GM21367 (cell line): ENCODE data around the gene C4orf54.

Experiments
- ATAC-seq: cut with Tn5 transposase; IDR thresholded peaks from one replicate; pipeline ENCODE4 v1.9.1; 2021; ENCODE audit not compliant: unreplicated experiment

C4orf54 gene

DNA sequence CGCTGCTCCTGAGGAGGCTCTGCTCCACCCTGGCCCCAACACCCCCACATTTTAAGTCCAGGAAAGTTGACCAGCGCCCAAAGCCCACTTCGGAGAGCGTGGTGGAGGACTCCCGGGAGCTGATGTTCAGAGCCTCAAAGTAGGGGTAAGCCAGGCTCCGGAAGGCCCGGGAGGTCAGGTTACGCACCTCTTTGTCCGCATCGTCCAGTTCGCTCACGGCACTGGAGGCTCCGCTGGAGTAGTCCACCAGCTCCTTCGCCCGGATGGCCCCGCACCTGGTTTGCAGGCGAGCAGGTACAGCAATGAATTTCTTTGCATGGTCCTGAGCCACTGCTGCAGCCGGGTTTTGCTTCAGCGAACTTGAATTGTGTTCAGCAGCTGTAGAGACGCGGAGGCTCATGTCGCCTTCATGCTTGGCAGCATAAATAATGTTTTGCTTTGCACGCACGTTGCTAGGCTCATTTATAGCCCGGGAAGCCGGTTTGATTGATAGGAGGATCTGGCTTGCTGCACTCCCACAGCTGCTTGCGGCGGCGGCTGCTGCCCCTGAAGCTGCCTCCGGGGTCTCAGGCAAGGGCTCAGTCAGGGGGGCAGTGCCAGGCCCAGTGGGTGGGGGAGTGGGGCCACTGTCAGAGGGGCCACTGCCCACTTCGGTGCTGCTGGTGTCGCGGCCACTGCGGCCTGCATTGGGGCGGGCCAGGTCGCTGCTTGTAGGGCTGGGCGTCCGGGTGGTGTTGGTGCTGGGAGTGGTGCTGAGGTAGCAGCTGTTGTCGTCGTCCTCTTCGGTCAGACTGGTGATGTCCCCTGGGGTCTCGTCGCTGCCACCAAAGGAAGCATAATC, 4.8 kb downstream of the C4orf54 start:
- no peak for ATAC-seq

DNA sequence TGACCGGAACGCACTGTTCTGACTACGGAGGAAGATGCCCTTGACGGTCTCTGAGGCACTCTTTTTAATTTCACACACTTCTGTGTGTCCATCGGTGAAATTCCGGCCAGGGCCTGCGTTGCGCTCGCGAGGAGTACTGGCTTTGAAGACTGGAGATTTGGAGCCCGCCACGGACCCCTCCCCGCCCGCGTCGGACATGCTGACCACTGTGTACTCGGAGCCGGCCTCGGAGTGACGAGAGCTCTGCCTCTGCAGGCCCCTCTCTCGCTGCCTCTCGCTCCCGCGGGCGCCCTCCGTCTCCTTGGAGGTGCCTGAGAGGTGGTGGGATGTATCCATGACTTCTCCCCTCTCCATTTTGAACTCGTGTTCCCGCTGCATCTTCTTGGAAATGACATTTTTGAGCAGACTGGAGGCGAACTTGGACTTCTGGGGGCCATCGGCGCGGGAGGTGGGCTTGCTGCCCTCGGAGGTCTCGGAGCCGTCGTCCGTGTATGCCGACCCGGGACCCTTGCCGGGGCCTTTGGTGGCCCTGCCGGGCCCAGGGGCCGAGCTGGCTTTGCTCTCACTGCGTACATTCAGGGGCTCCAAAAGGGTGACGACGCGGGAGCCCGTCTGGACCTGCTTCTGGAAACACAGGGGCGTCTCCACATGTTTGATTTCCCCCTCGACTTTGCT, 5.7 kb downstream of the C4orf54 start:
- no peak for ATAC-seq

GRCh38 chr4:99651016-99651769, 6.4 kb downstream of the C4orf54 start:
- ATAC-seq, result no peak

- no peak for ATAC-seq
Observed at GRCh38 chr4:99649778-99650177, 7.8 kb downstream of the C4orf54 start.

- no peak for ATAC-seq
Observed at GRCh38 chr4:99649208-99649607, 8.4 kb downstream of the C4orf54 start.

DNA sequence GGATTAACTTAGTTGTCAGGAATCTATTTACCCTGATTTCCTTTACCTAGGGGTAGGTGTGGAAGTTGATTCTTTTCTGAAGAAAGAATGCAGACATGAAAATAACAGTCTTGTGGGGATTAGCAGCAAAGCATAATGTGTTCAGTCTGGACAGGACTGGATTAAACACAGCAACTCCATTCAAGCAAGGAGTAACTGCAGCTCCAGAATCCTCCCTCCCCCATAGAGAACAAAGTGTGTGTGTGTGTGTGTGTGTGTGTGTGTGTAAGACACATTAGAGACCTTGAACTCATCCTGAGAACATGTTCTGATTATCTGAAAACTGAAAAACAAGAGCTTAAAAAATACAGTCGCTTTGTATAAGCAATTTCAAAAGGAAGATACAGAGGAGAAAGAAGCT, 9.3 kb downstream of the C4orf54 start:
- no peak for ATAC-seq

DNA sequence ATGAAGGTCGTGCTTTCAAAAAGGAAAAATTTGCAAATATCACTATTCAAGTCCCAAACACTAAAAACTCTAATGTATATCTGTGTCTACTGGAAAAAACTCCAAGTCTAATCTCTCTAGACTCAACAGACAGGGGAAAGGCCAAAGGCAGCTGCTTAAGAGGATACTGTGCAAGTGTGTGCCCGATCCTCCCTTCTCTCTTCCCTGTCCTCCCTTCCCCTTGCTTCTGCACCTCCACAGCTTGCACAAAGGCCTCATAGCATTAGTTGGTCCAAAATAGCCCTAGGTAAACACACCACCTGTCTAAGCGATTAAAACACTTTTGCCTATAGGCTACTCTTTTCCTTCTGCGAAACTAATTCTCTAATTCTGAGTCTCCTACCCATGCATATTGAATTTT, 10.6 kb downstream of the C4orf54 start:
- ATAC-seq, result no peak

- no peak for ATAC-seq
Observed at GRCh38 chr4:99645638-99646037, 12.0 kb downstream of the C4orf54 start.

- ATAC-seq, result no peak
Observed at GRCh38 chr4:99645036-99645435, 12.6 kb downstream of the C4orf54 start.

DNA sequence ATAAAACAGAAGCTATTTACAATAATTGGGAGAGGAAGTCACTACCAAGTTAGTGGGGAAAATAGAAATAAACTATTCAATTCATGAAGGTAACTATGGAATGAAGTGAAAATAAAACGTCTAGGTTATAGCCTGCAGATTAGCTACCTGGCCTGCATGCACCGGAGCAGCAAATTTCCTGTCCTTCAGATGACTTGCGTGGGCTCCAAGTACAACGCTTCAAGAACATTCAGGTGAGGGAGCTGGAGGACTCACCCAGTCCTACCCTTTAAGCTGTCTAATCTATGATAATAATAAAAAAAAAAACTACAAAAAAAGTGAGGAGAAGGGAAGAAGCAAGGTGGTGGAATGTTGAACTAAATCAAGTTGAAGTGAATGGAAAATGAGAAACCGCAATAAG, 13.2 kb downstream of the C4orf54 start:
- ATAC-seq, result no peak

DNA sequence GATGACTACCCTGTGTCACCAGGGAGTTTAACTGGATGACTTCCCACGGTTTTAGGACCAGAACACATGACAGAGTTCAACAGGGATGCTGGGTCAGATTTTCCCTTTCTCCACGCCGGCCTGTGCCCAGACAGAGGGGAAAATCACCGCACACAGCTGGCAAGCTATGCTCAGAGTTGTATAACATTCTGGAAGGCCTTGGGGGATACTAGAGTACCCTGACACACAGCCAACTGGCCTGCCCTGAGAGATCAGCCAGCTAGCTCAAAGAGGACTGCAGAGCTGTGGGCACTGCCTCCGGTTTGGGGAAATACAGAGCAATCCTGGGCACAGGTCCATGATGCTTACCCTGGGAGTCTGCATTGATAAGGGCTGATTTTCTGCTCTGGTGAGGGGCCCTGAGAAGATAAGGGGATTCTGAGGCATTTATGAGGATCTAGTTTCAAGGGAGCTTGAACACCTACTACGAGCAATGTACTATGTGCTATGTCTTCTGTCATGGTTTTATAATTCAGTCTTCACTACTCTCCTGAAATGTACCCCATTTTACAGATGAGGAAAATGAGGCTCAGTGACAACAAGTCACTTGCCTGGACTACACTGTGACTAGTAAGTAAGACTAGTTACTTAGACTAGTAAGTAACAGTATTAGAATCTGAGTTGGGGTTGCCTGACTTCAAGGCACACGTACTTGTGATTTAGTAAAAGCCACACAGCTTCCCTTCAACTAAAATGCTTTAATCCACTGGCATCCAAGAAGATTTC, 14.7 kb downstream of the C4orf54 start:
- ATAC-seq, result no peak

- no peak for ATAC-seq
Observed at GRCh38 chr4:99640676-99641075, 17.0 kb downstream of the C4orf54 start.

- no peak for ATAC-seq
Observed at GRCh38 chr4:99637174-99637573, 20.5 kb downstream of the C4orf54 start.

- no peak for ATAC-seq
Observed at GRCh38 chr4:99636422-99636821, 21.2 kb downstream of the C4orf54 start.

- ATAC-seq, result peak; percentile 47
Observed at GRCh38 chr4:99635601-99636000, 22.0 kb downstream of the C4orf54 start.

GRCh38 chr4:99634742-99635360, 22.8 kb downstream of the C4orf54 start:
- ATAC-seq, result no peak

GRCh38 chr4:99633772-99634171, 23.9 kb downstream of the C4orf54 start:
- no peak for ATAC-seq

DNA sequence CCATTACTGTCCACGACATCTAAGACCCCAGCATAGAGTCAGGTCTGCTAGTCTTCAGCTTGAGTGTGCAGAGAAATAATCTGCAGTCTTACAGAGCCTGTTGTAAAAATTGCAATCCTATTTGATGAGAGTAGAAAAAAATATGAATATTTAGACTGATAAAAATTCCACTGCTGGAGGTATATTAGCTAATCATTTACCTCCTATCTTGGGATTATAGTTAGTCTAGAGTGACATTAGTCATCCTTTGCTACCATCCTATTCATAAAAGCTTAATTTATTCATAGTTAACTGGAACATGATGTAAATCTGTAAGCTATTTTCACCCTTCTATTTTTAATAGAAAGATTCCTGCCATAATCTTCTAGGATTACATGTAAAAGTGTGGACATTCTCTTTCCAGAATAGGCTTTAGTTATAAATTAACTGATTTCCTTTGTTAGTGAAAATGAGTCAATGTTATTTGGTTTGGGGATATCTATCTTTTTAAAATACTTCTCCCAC, 26.7 kb downstream of the C4orf54 start:
- ATAC-seq, result no peak

GRCh38 chr4:99629962-99630554, 27.6 kb downstream of the C4orf54 start:
- no peak for ATAC-seq

DNA sequence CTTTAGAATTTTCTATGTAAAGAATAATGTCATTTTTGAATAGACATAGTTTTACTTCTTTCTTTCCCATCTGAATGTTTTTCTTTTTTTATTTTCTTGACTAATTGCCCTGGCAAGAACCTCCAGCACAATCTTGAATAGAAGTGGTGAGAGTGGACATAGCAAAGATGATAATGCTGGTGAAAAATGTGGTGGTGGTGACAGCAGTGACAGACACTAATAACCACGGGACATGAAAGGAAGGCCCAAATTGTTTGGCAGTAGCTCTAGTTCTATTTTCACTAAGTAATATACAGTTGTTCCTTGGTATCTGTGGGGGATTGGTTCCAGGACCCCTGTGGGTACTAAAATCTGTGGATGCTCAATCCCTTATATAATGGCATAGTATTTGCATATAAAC, 29.6 kb downstream of the C4orf54 start:
- no peak for ATAC-seq
